ENCODE measurements around the gene TSPAN13. TPM values are rescaled to one million over a fixed set of nuclear protein-coding genes. Genes with fewer than 3 reads are reported as not detected.
A peak's percentile ranks its signal among the peaks of the same experiment; 100 is the strongest.

The TSPAN13 gene
- total RNA-seq, 1 experiment from 2014 or later: 80.8 TPM

DNA sequence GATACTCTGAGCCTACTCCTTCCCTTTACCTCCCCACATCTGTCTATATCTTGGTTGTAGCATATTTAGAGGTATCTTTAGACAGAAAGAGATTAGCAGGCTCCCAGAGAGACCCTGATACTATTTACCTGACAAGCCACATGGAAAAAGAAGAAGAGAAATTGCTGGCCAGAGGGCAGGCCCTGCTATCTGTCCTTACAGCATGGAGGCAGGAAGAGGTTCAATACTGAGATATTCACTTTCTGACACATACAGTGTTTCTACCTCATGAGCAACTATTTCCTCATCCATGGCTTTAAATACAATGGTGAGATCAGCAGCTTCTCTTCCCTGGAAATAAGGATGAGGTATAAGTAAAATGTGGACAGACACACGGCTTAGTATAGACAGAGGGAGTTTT is 33.9 kb upstream of the TSPAN13 start:
- DNase-seq (ENCODE audit: low read depth, low spot score): no peak
- in situ Hi-C loops (cut with HindIII; ENCODE audit: low pct_unique_long_range_greater_than_20kb, low sequenced_read_pairs) (no loop called here), intact Hi-C loops (cut with micrococcal nuclease; ENCODE audit: unreplicated experiment) (no loop called here)
- POLR2A ChIA-PET: no interaction called here
- no TSS peak for BruUV-seq (replicated peaks)
- H3K4me1 ChIP-seq (ENCODE audit: control insufficient read depth, insufficient read depth, low read length): no peaks in the 10 kb centered on the region
- CTCF ChIA-PET: interaction anchor here (0.7 kb wide), 1 partner anchor 25 kb away, joined by 5 read pairs; no protein-coding TSS in a partner anchor
- no peak overlapping the region for H3K27ac ChIP-seq (ENCODE audit: low read length)
- no peaks in the 10 kb centered on the region for H3K27me3 ChIP-seq (ENCODE audit: control insufficient read depth, insufficient read depth, low read length)
- H3K9me3 ChIP-seq (ENCODE audit: control insufficient read depth, insufficient read depth, low read depth, low read length): no peaks in the 10 kb centered on the region
- H3K36me3 ChIP-seq (ENCODE audit: control insufficient read depth, insufficient read depth, low read length): no peaks in the 10 kb centered on the region
- TF ChIP-seq POLR2AphosphoS5 (IDR thresholded peaks at IDR 0.05; ENCODE audit: low read depth, low read length) (no peak), SIN3A (IDR thresholded peaks at IDR 0.05; ENCODE audit: borderline replicate concordance, insufficient read depth, low read depth, low read length) (no peak)
- TF ChIP-seq, protein P1, sequence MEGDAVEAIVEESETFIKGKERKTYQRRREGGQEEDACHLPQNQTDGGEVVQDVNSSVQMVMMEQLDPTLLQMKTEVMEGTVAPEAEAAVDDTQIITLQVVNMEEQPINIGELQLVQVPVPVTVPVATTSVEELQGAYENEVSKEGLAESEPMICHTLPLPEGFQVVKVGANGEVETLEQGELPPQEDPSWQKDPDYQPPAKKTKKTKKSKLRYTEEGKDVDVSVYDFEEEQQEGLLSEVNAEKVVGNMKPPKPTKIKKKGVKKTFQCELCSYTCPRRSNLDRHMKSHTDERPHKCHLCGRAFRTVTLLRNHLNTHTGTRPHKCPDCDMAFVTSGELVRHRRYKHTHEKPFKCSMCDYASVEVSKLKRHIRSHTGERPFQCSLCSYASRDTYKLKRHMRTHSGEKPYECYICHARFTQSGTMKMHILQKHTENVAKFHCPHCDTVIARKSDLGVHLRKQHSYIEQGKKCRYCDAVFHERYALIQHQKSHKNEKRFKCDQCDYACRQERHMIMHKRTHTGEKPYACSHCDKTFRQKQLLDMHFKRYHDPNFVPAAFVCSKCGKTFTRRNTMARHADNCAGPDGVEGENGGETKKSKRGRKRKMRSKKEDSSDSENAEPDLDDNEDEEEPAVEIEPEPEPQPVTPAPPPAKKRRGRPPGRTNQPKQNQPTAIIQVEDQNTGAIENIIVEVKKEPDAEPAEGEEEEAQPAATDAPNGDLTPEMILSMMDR (IDR thresholded peaks at IDR 0.05): no peak
- H3K4me3 ChIP-seq (ENCODE audit: low read depth in 2 of 2, low read length in 2 of 2): no peak overlapping the region
- ATAC-seq: peak; percentile 38; the same call in 1 of the 2 replicates

DNA sequence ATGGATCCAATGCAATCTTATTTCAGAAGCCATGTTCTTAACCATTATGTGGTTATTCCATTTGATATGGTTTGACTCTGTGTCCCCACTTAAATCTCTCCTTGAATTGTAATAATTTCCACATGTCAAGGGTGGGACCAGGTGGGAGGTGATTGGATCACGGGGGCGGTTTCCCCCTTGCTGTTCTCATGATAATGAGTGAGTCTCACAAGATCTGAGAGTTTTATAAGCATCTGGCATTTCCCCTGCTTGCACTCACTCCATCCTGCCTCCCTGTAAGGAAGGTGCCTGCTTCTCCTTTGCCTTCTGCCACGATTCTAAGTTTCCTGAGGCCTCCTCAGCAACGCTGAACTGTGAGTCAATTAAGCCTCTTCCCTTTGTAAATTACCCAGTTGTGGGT is 32.0 kb upstream of the TSPAN13 start:
- POLR2A ChIA-PET: no interaction called here
- Histone ChIP-seq H3K9me3 (ENCODE audit: control insufficient read depth, insufficient read depth, low read depth, low read length) (no peaks in the 10 kb centered on the region), H3K27ac (ENCODE audit: low read length) (no peak overlapping the region)

DNA sequence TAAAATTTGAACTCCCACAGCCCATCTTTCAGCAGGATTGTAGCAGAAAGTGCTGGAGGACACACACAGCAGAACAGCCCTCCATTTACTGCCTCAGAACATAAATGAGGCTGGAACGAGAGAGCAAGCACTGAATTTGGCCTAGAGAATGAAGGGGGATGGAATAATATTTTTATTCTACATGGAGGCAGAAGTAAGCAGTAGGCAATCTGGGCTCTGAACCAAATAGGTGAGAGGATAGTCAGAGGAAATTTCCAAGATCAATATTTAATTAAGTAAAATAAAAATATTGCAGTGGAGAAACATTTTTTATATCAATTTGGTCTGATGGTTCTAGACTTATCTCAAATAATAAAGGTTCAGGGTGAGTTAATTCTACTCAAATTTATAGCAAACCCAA is 29.2 kb upstream of the TSPAN13 start:
- Histone ChIP-seq H3K36me3 (ENCODE audit: control insufficient read depth, insufficient read depth, low read length) (no peaks in the 10 kb centered on the region), H3K4me1 (ENCODE audit: control insufficient read depth, insufficient read depth, low read length) (no peaks in the 10 kb centered on the region), H3K4me3 (ENCODE audit: low read depth in 2 of 2, low read length in 2 of 2) (no peak overlapping the region), H3K9me3 (ENCODE audit: control insufficient read depth, insufficient read depth, low read depth, low read length) (no peaks in the 10 kb centered on the region), H3K27me3 (ENCODE audit: control insufficient read depth, insufficient read depth, low read length) (no peaks in the 10 kb centered on the region), H3K27ac (ENCODE audit: low read length) (no peak overlapping the region)
- ATAC-seq (no peak), DNase-seq (ENCODE audit: low read depth, low spot score) (no peak)
- in situ Hi-C loops (cut with HindIII; ENCODE audit: low pct_unique_long_range_greater_than_20kb, low sequenced_read_pairs): no loop called here
- BruUV-seq (replicated peaks): no TSS peak
- POLR2A ChIA-PET: no interaction called here
- TF ChIP-seq, protein P1 (IDR thresholded peaks at IDR 0.05): no peak
- TF ChIP-seq TCF7L2 (IDR thresholded peaks at IDR 0.05; ENCODE audit: low read depth, low read length) (no peak), SIN3A (IDR thresholded peaks at IDR 0.05; ENCODE audit: borderline replicate concordance, insufficient read depth, low read depth, low read length) (no peak), POLR2AphosphoS5 (IDR thresholded peaks at IDR 0.05; ENCODE audit: low read depth, low read length) (no peak)
- TF ChIP-seq, protein P2, sequence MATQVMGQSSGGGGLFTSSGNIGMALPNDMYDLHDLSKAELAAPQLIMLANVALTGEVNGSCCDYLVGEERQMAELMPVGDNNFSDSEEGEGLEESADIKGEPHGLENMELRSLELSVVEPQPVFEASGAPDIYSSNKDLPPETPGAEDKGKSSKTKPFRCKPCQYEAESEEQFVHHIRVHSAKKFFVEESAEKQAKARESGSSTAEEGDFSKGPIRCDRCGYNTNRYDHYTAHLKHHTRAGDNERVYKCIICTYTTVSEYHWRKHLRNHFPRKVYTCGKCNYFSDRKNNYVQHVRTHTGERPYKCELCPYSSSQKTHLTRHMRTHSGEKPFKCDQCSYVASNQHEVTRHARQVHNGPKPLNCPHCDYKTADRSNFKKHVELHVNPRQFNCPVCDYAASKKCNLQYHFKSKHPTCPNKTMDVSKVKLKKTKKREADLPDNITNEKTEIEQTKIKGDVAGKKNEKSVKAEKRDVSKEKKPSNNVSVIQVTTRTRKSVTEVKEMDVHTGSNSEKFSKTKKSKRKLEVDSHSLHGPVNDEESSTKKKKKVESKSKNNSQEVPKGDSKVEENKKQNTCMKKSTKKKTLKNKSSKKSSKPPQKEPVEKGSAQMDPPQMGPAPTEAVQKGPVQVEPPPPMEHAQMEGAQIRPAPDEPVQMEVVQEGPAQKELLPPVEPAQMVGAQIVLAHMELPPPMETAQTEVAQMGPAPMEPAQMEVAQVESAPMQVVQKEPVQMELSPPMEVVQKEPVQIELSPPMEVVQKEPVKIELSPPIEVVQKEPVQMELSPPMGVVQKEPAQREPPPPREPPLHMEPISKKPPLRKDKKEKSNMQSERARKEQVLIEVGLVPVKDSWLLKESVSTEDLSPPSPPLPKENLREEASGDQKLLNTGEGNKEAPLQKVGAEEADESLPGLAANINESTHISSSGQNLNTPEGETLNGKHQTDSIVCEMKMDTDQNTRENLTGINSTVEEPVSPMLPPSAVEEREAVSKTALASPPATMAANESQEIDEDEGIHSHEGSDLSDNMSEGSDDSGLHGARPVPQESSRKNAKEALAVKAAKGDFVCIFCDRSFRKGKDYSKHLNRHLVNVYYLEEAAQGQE (IDR thresholded peaks at IDR 0.05; ENCODE audit: insufficient read depth in 1 of 2, low read depth in 2 of 2, low read length in 1 of 2): no peak
- CTCF ChIA-PET: no interaction called here
- intact Hi-C loops (cut with micrococcal nuclease; ENCODE audit: unreplicated experiment): no loop called here

More for the DNA sequence above, 32.0 kb upstream of the TSPAN13 start:
- DNase-seq (ENCODE audit: low read depth, low spot score) (no peak), ATAC-seq (no peak)
- Histone ChIP-seq H3K36me3 (ENCODE audit: control insufficient read depth, insufficient read depth, low read length) (no peaks in the 10 kb centered on the region), H3K4me1 (ENCODE audit: control insufficient read depth, insufficient read depth, low read length) (no peaks in the 10 kb centered on the region), H3K27me3 (ENCODE audit: control insufficient read depth, insufficient read depth, low read length) (no peaks in the 10 kb centered on the region), H3K4me3 (ENCODE audit: low read depth in 2 of 2, low read length in 2 of 2) (no peak overlapping the region)
- TF ChIP-seq, protein P2 (IDR thresholded peaks at IDR 0.05; ENCODE audit: insufficient read depth in 1 of 2, low read depth in 2 of 2, low read length in 1 of 2): no peak
- intact Hi-C loops (cut with micrococcal nuclease; ENCODE audit: unreplicated experiment) (no loop called here), in situ Hi-C loops (cut with HindIII; ENCODE audit: low pct_unique_long_range_greater_than_20kb, low sequenced_read_pairs) (no loop called here)
- no TSS peak for BruUV-seq (replicated peaks)
- CTCF ChIA-PET: no interaction called here
